Esophagus squamous epithelium (tissue), 4 donors: ENCODE results near the gene ERC2.

Source experiments
- POLR2A ChIP-seq, 4 donors: fragments of 450-650 bp; IDR thresholded peaks; one replicate each; pipeline ENCODE4 v1.6.1; 2017; ENCODE audit warnings: antibody characterized with exemption in 4 of 4, mild to moderate bottlenecking in 4 of 4, moderate library complexity in 3 of 4
- TF ChIP-seq, protein P1 (sequence below), 6 experiments: fragments of 450-650 bp in 4 of 6; fragments of 200-600 bp in 2 of 6; sonication (generic) in 2 of 6; IDR thresholded peaks; one replicate each; pipeline ENCODE4 v1.5.1; 2016 to 2019; ENCODE audit warnings: antibody characterized with exemption in 6 of 6, mild to moderate bottlenecking in 4 of 6, moderate library complexity in 4 of 6

DNA sequence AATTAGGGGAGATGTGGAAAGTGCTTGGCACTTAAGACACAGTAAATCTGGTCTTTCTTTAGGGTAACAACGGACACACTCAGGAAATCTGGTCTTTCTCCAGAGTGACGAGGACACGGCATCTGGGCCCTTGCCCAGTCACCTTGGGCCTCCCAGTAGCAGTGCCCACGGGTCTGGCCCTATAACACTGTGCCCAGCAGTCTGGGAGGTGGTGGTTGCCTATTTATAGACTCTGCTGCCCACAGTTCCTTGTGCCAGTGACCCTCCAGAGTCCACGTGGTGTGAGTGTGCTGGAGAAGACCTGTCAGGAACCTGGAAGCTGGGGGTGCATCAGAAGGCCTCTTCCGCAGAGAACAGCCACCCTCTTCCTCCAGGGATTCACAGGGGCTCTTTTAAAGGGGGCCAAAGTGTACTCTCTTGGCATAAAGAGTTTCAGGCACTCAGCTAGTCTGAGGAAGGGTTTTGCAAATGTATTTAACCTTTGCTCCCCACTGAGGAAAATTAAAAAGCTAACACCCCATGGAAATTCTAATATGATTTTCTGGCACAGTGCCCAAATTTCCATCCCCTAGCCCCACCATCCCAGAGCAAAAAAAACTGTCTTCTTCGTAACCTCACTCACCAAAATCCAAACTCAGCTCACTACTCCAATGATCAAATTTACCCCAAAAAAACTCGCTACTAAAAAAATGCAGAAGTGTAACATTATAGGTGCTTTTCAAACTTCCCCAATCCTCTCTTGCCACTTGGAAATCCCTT, 996.6 kb downstream of the ERC2 start:
- TF ChIP-seq, protein P1, sequence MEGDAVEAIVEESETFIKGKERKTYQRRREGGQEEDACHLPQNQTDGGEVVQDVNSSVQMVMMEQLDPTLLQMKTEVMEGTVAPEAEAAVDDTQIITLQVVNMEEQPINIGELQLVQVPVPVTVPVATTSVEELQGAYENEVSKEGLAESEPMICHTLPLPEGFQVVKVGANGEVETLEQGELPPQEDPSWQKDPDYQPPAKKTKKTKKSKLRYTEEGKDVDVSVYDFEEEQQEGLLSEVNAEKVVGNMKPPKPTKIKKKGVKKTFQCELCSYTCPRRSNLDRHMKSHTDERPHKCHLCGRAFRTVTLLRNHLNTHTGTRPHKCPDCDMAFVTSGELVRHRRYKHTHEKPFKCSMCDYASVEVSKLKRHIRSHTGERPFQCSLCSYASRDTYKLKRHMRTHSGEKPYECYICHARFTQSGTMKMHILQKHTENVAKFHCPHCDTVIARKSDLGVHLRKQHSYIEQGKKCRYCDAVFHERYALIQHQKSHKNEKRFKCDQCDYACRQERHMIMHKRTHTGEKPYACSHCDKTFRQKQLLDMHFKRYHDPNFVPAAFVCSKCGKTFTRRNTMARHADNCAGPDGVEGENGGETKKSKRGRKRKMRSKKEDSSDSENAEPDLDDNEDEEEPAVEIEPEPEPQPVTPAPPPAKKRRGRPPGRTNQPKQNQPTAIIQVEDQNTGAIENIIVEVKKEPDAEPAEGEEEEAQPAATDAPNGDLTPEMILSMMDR (IDR thresholded peaks at IDR 0.05), result no peak
- TF ChIP-seq POLR2A (IDR thresholded peaks at IDR 0.05), result no peak
